Ishikawa (cell line): ENCODE measurements around the gene CAMK2A.

Experiments used
- CEBPB ChIP-seq: IDR thresholded peaks from 2 replicates; pipeline ENCODE4 v1.6.1; 2012
- CREB1 ChIP-seq: IDR thresholded peaks from 2 replicates; pipeline ENCODE4 v1.6.1; 2012; ENCODE audit warnings: low read depth
- EGR1 ChIP-seq: IDR thresholded peaks from 2 replicates; pipeline ENCODE4 v1.6.1; 2012
- MAX ChIP-seq: IDR thresholded peaks from 2 replicates; pipeline ENCODE4 v1.6.1; 2012
- RAD21 ChIP-seq: IDR thresholded peaks from 2 replicates; pipeline ENCODE4 v1.6.1; 2012; ENCODE audit warnings: low read depth
- REST ChIP-seq: IDR thresholded peaks from 2 replicates; pipeline ENCODE4 v1.6.1; 2012; ENCODE audit warnings: low read depth, mild to moderate bottlenecking
- TAF1 ChIP-seq: IDR thresholded peaks from 2 replicates; pipeline ENCODE4 v1.6.1; 2012; ENCODE audit warnings: low read depth, mild to moderate bottlenecking
- TCF12 ChIP-seq: IDR thresholded peaks from 2 replicates; pipeline ENCODE4 v1.6.1; 2012; ENCODE audit warnings: low read depth
- YY1 ChIP-seq: IDR thresholded peaks from 2 replicates; pipeline ENCODE4 v1.6.1; 2012; ENCODE audit warnings: low read depth

GRCh38 chr5:150214289-150214688 is 75.3 kb downstream of the CAMK2A start:
- TF ChIP-seq MAX, result no peak
- no peak for TF ChIP-seq TAF1
- no peak for TF ChIP-seq CEBPB
- no peak for TF ChIP-seq RAD21
- TF ChIP-seq REST, result no peak
- no peak for TF ChIP-seq CREB1
- no peak for TF ChIP-seq YY1
- TF ChIP-seq EGR1, result no peak
- no peak for TF ChIP-seq TCF12
